HCT116 (cell line): ENCODE measurements around the gene MCF2L. TPM values are rescaled to one million over a fixed set of nuclear protein-coding genes. Genes with fewer than 3 reads are reported as not detected.

Source experiments
- ATAC-seq: fragments of 200-7000 bp; cut with Tn5 transposase; 2 replicates; pipeline ENCODE4 v1.9.1; 2020; ENCODE audit warnings: mild to moderate bottlenecking, moderate library complexity
- BruUV-seq: library from RNA; stranded (reverse); fragments of 400-500 nt; replicated peaks from 2 replicates; lab custom pipeline; 2021; lab: Mats Ljungman, UMichigan
- CTCF ChIA-PET: fragments of 300-600 bp; sonication (Branson Sonifier 250); formaldehyde crosslinking; loops from one replicate; lab custom pipeline; 2021; ENCODE audit warnings: antibody characterized with exemption; lab: Charles Lee
- POLR2A ChIA-PET: fragments of 300-600, 350-600 bp; sonication (Branson Sonifier 250); formaldehyde crosslinking; loops from one replicate; lab custom pipeline; 2021; ENCODE audit warnings: antibody characterized with exemption; lab: Charles Lee
- RAD21 ChIA-PET, 2 experiments: fragments of 300-600 bp; sonication (Branson Sonifier 250); formaldehyde crosslinking; loops; one replicate each; lab custom pipeline; 2023; ENCODE audit warnings: low total read pairs in 2 of 2; ENCODE audit not compliant: uncharacterized antibody in 2 of 2, unreplicated experiment in 2 of 2, low non-redundant PET in 1 of 2; lab: Charles Lee
- DNase-seq: peaks from one replicate; pipeline ENCODE4 v3.0.0-alpha.2; 2010; ENCODE audit warnings: low read depth, low spot score
- H2AFZ ChIP-seq: fragments of 200-600 bp; shearing (Covaris generic), sonication (generic); 2 replicates; pipeline ENCODE4 v1.6.1; 2017; ENCODE audit warnings: low read depth, mixed run types, mixed read lengths, antibody characterized with exemption, low read length; ENCODE audit not compliant: poor library complexity, severe bottlenecking
- H3K27ac ChIP-seq: 2 replicates; pipeline ENCODE4 v1.5.1; 2012; ENCODE audit warnings: low read depth, low read length
- H3K27me3 ChIP-seq: fragments of 200-600 bp; sonication (generic); 2 replicates; pipeline ENCODE4 v1.6.1; 2016; ENCODE audit warnings: mixed run types, low read length, mixed read lengths; ENCODE audit not compliant: insufficient read depth
- H3K36me3 ChIP-seq, 2 experiments: fragments of 200-500 bp in 1 of 2; fragments of 200-600 bp in 1 of 2; sonication (Bioruptor generic) in 1 of 2; sonication (generic) in 1 of 2; 2 replicates each; pipeline versions ENCODE4 v1.5.1 to v1.6.1; 2014 to 2016; ENCODE audit warnings: low read length in 2 of 2, inconsistent platforms in 1 of 2, mixed read lengths in 1 of 2, mixed run types in 1 of 2; ENCODE audit not compliant: insufficient read depth in 2 of 2, control insufficient read depth in 1 of 2
- H3K4me1 ChIP-seq, 2 experiments: fragments of 200-600 bp in 1 of 2; sonication (generic) in 1 of 2; 2 replicates each; pipeline versions ENCODE4 v1.5.1 to v1.6.1; 2012 to 2017; ENCODE audit warnings: low read length in 2 of 2, inconsistent platforms in 1 of 2, mild to moderate bottlenecking in 1 of 2, mixed read lengths in 1 of 2, mixed run types in 1 of 2, moderate library complexity in 1 of 2; ENCODE audit not compliant: insufficient read depth in 2 of 2, control insufficient read depth in 1 of 2
- H3K4me2 ChIP-seq: fragments of 200-600 bp; sonication (generic); 2 replicates; pipeline ENCODE4 v1.6.1; 2017; ENCODE audit warnings: mixed run types, low read length, mixed read lengths
- H3K4me3 ChIP-seq, 2 experiments: fragments of 200-600 bp in 1 of 2; sonication (generic) in 1 of 2; replicated peaks in 1 of 2; 2 replicates each; pipeline ENCODE4 v1.5.1; 2011 to 2016; ENCODE audit warnings: low read length in 2 of 2, control low read depth in 1 of 2, low read depth in 1 of 2, mild to moderate bottlenecking in 1 of 2, mixed read lengths in 1 of 2, mixed run types in 1 of 2
- H3K79me2 ChIP-seq: fragments of 200-600 bp; sonication (generic); 2 replicates; pipeline ENCODE4 v1.6.1; 2017; ENCODE audit warnings: mild to moderate bottlenecking, mixed run types, low read length, moderate library complexity, mixed read lengths; ENCODE audit not compliant: insufficient read depth
- H3K9ac ChIP-seq: fragments of 200-600 bp; sonication (generic); 2 replicates; pipeline ENCODE4 v1.6.1; 2016; ENCODE audit warnings: low read length, mixed read lengths
- H3K9me2 ChIP-seq: fragments of 200-600 bp; sonication (generic), shearing (Covaris generic); 2 replicates; pipeline ENCODE4 v1.6.1; 2017; ENCODE audit warnings: mixed run types, mild to moderate bottlenecking, moderate library complexity; ENCODE audit not compliant: insufficient read depth
- H3K9me3 ChIP-seq, 2 experiments: fragments of 200-500 bp in 1 of 2; fragments of 200-600 bp in 1 of 2; sonication (Bioruptor generic) in 1 of 2; sonication (generic) in 1 of 2; 2 replicates each; pipeline ENCODE4 v1.6.1; 2014 to 2017; ENCODE audit warnings: low read length in 2 of 2, mixed read lengths in 2 of 2, inconsistent platforms in 1 of 2, low read depth in 1 of 2, mild to moderate bottlenecking in 1 of 2, mixed run types in 1 of 2, moderate library complexity in 1 of 2; ENCODE audit not compliant: control insufficient read depth in 1 of 2, insufficient read depth in 1 of 2
- H4K20me1 ChIP-seq: fragments of 200-600 bp; sonication (generic), shearing (Covaris generic); 2 replicates; pipeline ENCODE4 v1.6.1; 2017; ENCODE audit warnings: mixed run types, mild to moderate bottlenecking, moderate library complexity; ENCODE audit not compliant: insufficient read depth
- CBX3 ChIP-seq: IDR thresholded peaks from 2 replicates; pipeline ENCODE4 v1.6.1; 2012; ENCODE audit warnings: low read depth
- CEBPB ChIP-seq: IDR thresholded peaks from 2 replicates; pipeline ENCODE4 v1.6.1; 2012; ENCODE audit warnings: low read depth
- EGR1 ChIP-seq: IDR thresholded peaks from 2 replicates; pipeline ENCODE4 v1.6.1; 2012; ENCODE audit warnings: low read depth
- EZH2 ChIP-seq: fragments of 200-600 bp; sonication (generic); IDR thresholded peaks from 2 replicates; pipeline ENCODE4 v1.6.1; 2017; ENCODE audit warnings: antibody characterized with exemption, mixed run types
- FOSL1 ChIP-seq: IDR thresholded peaks from 2 replicates; pipeline ENCODE4 v1.6.1; 2012; ENCODE audit warnings: low read depth
- JUND ChIP-seq: IDR thresholded peaks from 2 replicates; pipeline ENCODE4 v1.6.1; 2012
- POLR2A ChIP-seq: IDR thresholded peaks from 2 replicates; pipeline ENCODE4 v1.7.0; 2011; ENCODE audit warnings: borderline replicate concordance; ENCODE audit not compliant: insufficient read depth, insufficient read length; ENCODE audit errors: extremely low read depth
- POLR2AphosphoS5 ChIP-seq: IDR thresholded peaks from 2 replicates; pipeline ENCODE4 v1.6.1; 2011; ENCODE audit warnings: mild to moderate bottlenecking, low read depth, low read length, moderate library complexity
- RAD21 ChIP-seq: IDR thresholded peaks from 2 replicates; pipeline ENCODE4 v1.6.1; 2012; ENCODE audit warnings: low read depth, mild to moderate bottlenecking
- SIN3A ChIP-seq: IDR thresholded peaks from 2 replicates; pipeline ENCODE4 v1.6.1; 2012; ENCODE audit warnings: low read depth
- TCF7L2 ChIP-seq: IDR thresholded peaks from 2 replicates; pipeline ENCODE4 v1.7.0; 2011; ENCODE audit warnings: borderline replicate concordance, inconsistent platforms; ENCODE audit not compliant: insufficient read depth, insufficient read length; ENCODE audit errors: extremely low read depth
- ZFX ChIP-seq: fragments of 450-650 bp; IDR thresholded peaks from 2 replicates; pipeline ENCODE4 v1.6.1; 2017
- ZNF274 ChIP-seq: fragments of 200-500 bp; sonication (Bioruptor generic); IDR thresholded peaks from 2 replicates; pipeline ENCODE4 v1.6.1; 2014; ENCODE audit warnings: mild to moderate bottlenecking, low read depth, low read length, inconsistent platforms
- intact Hi-C: fragments of 100-400 bp; cut with micrococcal nuclease; formaldehyde crosslinking; loops from 2 replicates; pipeline ENCODE4 v1.10.0; 2022
- total RNA-seq: library from RNA; stranded (reverse); gene quantifications from one replicate; pipeline ENCODE4 v1.2.1, GENCODE V29; 2021; ENCODE audit not compliant: unreplicated experiment
- TF ChIP-seq, protein P1 (sequence below): IDR thresholded peaks from 2 replicates; pipeline ENCODE4 v1.6.1; 2011; ENCODE audit warnings: mild to moderate bottlenecking, low read length, moderate library complexity; ENCODE audit not compliant: insufficient replicate concordance; ENCODE audit errors: extremely low read depth
- TF ChIP-seq, protein P2 (sequence below): IDR thresholded peaks from 2 replicates; pipeline ENCODE4 v1.6.1; 2012
- TF ChIP-seq, protein P3 (sequence below): IDR thresholded peaks from 2 replicates; pipeline ENCODE4 v1.6.1; 2012; ENCODE audit warnings: low read depth
- TF ChIP-seq, protein P4 (sequence below): IDR thresholded peaks from 2 replicates; pipeline ENCODE4 v1.6.1; 2012

MCF2L gene
- total RNA-seq, 1 experiment from 2014 or later: 19.3 TPM

DNA sequence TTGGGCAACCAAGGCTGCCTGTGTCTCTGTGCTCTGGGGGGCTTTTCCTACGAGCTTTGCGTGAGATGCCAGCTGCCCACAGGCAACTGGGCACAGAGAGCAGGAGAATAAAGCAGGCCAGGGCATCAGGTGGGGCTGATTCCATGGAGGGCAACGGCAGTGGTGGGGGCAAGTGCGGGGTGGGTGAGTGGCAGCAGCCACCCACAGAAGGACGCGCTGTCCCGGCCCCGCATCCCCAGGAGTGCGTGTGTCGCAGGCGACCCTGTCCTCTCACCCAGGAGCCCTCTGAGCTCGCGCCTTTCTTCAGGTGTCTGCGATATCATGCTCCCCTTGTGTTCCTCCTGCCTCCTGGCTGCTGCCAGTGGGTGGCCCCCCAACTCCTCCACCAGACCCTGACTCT is 67.4 kb downstream of the MCF2L start:
- H3K79me2 ChIP-seq: no peaks in the 10 kb centered on the region

More for the DNA sequence above, 67.4 kb downstream of the MCF2L start:
- Histone ChIP-seq H3K4me2 (no peak overlapping the region), H2AFZ (no peak overlapping the region), H3K27me3 (no peaks in the 10 kb centered on the region), H3K27ac (no peak overlapping the region), H3K9me3 (no peaks in the 10 kb centered on the region), H3K4me1 (peaks cover 0 to 3% of the 10 kb centered on the region in 2 experiments; a peak in 1 of 4 replicates), H4K20me1 (no peaks in the 10 kb centered on the region), H3K4me3 (no peak overlapping the region), H3K36me3 (no peaks in the 10 kb centered on the region), H3K9ac (no peak overlapping the region), H3K9me2 (no peaks in the 10 kb centered on the region)
- DNase-seq (no peak), ATAC-seq (no peak)
- no peak for TF ChIP-seq TCF7L2
- TF ChIP-seq, protein P1, sequence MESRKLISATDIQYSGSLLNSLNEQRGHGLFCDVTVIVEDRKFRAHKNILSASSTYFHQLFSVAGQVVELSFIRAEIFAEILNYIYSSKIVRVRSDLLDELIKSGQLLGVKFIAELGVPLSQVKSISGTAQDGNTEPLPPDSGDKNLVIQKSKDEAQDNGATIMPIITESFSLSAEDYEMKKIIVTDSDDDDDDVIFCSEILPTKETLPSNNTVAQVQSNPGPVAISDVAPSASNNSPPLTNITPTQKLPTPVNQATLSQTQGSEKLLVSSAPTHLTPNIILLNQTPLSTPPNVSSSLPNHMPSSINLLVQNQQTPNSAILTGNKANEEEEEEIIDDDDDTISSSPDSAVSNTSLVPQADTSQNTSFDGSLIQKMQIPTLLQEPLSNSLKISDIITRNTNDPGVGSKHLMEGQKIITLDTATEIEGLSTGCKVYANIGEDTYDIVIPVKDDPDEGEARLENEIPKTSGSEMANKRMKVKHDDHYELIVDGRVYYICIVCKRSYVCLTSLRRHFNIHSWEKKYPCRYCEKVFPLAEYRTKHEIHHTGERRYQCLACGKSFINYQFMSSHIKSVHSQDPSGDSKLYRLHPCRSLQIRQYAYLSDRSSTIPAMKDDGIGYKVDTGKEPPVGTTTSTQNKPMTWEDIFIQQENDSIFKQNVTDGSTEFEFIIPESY: no peak
- TF ChIP-seq SIN3A: no peak
- TF ChIP-seq CBX3: no peak
- no peak for TF ChIP-seq EGR1
- no peak for TF ChIP-seq POLR2A
- TF ChIP-seq JUND: no peak
- no peak for TF ChIP-seq FOSL1
- TF ChIP-seq, protein P2, sequence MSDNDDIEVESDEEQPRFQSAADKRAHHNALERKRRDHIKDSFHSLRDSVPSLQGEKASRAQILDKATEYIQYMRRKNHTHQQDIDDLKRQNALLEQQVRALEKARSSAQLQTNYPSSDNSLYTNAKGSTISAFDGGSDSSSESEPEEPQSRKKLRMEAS: no peak
- TF ChIP-seq POLR2AphosphoS5: no peak
- TF ChIP-seq, protein P3, sequence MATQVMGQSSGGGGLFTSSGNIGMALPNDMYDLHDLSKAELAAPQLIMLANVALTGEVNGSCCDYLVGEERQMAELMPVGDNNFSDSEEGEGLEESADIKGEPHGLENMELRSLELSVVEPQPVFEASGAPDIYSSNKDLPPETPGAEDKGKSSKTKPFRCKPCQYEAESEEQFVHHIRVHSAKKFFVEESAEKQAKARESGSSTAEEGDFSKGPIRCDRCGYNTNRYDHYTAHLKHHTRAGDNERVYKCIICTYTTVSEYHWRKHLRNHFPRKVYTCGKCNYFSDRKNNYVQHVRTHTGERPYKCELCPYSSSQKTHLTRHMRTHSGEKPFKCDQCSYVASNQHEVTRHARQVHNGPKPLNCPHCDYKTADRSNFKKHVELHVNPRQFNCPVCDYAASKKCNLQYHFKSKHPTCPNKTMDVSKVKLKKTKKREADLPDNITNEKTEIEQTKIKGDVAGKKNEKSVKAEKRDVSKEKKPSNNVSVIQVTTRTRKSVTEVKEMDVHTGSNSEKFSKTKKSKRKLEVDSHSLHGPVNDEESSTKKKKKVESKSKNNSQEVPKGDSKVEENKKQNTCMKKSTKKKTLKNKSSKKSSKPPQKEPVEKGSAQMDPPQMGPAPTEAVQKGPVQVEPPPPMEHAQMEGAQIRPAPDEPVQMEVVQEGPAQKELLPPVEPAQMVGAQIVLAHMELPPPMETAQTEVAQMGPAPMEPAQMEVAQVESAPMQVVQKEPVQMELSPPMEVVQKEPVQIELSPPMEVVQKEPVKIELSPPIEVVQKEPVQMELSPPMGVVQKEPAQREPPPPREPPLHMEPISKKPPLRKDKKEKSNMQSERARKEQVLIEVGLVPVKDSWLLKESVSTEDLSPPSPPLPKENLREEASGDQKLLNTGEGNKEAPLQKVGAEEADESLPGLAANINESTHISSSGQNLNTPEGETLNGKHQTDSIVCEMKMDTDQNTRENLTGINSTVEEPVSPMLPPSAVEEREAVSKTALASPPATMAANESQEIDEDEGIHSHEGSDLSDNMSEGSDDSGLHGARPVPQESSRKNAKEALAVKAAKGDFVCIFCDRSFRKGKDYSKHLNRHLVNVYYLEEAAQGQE: no peak
- TF ChIP-seq ZFX: no peak
- TF ChIP-seq EZH2: no peak
- TF ChIP-seq RAD21: no peak
- TF ChIP-seq, protein P4, sequence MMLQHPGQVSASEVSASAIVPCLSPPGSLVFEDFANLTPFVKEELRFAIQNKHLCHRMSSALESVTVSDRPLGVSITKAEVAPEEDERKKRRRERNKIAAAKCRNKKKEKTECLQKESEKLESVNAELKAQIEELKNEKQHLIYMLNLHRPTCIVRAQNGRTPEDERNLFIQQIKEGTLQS: no peak
- no peak for TF ChIP-seq ZNF274
- no peak for TF ChIP-seq CEBPB
- intact Hi-C loops: loop anchor here (5.0 to 10.0 kb wide), 3 partner anchors 86 to 358 kb away; partner anchors contain the start of gene F10
- POLR2A ChIA-PET: no interaction called here
- RAD21 ChIA-PET: no interaction called here
- CTCF ChIA-PET: no interaction called here
- no TSS peak for BruUV-seq
